ENCODE measurements around the gene KLF4.

KLF4 gene

GRCh38 chr9:107491081-107492053 lies 1.8 kb upstream of the KLF4 start:
- TF ChIP-seq, protein P1, sequence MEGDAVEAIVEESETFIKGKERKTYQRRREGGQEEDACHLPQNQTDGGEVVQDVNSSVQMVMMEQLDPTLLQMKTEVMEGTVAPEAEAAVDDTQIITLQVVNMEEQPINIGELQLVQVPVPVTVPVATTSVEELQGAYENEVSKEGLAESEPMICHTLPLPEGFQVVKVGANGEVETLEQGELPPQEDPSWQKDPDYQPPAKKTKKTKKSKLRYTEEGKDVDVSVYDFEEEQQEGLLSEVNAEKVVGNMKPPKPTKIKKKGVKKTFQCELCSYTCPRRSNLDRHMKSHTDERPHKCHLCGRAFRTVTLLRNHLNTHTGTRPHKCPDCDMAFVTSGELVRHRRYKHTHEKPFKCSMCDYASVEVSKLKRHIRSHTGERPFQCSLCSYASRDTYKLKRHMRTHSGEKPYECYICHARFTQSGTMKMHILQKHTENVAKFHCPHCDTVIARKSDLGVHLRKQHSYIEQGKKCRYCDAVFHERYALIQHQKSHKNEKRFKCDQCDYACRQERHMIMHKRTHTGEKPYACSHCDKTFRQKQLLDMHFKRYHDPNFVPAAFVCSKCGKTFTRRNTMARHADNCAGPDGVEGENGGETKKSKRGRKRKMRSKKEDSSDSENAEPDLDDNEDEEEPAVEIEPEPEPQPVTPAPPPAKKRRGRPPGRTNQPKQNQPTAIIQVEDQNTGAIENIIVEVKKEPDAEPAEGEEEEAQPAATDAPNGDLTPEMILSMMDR (IDR thresholded peaks at IDR 0.05), result no peak

GRCh38 chr9:107489144-107489673 lies 360 bp downstream of the KLF4 start:
- TF ChIP-seq, protein P1 (IDR thresholded peaks at IDR 0.05), result no peak

- TF ChIP-seq, protein P1 (IDR thresholded peaks at IDR 0.05), result 0 out of 2 replicates have a peak, but pooled peaks have one; percentile 13
Measured at GRCh38 chr9:107488375-107489143, 1.0 kb downstream of the KLF4 start.

DNA sequence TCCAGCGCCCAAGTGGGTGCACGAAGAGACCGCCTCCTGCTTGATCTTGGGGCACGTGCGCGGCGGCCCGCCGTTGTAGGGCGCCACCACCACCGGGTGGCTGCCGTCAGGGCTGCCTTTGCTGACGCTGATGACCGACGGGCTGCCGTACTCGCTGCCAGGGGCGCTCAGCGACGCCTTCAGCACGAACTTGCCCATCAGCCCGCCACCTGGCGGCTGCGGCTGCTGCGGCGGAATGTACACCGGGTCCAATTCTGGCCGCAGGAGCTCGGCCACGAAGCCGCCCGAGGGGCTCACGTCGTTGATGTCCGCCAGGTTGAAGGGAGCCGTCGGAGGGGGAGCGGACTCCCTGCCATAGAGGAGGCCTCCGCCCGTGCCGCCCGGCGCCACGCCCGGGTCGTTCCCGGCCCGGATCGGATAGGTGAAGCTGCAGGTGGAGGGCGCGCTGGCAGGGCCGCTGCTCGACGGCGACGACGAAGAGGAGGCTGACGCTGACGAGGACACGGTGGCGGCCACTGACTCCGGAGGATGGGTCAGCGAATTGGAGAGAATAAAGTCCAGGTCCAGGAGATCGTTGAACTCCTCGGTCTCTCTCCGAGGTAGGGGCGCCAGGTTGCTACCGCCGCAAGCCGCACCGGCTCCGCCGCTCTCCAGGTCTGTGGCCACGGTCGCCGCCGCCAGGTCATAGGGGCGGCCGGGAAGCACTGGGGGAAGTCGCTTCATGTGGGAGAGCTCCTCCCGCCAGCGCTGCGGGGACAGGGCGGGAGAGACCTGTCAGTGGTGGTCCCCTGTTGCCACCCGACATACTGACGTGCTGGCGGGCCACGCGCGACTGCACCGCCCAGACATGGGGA lies 1.8 kb downstream of the KLF4 start:
- TF ChIP-seq, protein P1 (IDR thresholded peaks at IDR 0.05), result no peak

GRCh38 chr9:107486674-107487520 lies 2.7 kb downstream of the KLF4 start:
- TF ChIP-seq, protein P1 (IDR thresholded peaks at IDR 0.05), result no peak

GRCh38 chr9:107485458-107486043 lies 4.0 kb downstream of the KLF4 start:
- TF ChIP-seq, protein P1 (IDR thresholded peaks at IDR 0.05), result no peak
